ENCODE results near the gene CCDC148.
"Not testable (repeated sequence)": the region's sequence is repeated elsewhere in the genome, so short reads cannot be mapped to it uniquely, and the experiment has no call there.

Gene CCDC148

DNA sequence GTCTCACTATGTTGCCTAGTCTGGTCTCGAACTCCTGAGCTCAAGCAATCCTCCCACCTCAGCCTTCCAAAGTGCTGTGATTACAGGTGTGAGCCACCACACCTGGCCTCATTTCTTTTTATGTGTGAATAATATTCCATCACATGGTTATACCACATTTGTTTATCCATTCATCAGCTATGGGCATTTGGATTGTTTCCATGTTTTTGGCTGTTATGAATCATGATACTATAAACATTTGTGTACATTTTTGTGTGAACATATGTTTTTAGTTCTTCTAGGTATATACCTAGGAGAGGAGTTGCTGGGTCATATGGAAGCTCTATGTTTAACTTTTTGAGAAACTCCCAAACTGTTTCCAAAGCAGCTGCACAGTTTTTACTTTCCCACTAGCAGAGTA, 24.6 kb upstream of the CCDC148 start:
- DNase-seq: no peak

DNA sequence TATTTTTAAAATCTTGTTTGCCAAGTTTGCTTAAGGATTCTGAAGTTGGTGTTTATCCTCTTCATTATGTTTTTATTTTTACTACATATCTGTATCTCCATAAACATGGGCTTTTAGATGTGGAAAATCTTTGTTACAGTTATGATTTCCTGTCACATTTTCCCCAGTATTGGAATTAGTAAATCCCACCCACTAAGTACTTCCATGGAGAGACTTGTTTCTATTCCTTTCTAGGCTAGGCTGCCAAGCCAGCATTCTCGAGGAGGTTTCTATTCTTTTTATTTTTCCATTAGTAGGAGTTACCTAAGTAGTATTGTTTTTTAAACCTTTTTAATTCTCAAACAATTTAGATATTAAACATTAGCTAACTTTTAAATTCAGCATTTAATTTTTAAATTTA, 22.3 kb upstream of the CCDC148 start:
- no peak for DNase-seq

DNA sequence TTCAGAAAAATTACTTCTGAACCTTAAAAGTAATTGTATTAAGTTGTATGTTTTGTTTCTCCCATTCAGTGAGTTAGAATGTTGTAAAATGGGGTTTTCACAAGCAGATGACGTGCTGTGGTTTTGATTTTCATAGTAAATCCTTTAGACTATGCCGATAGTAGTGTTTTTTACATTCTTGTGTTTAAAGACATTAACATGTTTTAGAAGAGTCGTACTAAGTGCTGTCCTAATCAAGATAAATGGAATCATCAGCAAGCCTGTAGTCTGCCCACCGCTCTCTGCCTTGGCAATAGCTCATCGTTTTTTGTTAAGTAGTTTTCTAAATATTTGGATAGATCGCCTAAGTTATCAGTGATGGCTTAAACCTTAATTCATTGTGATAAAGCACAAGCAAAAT, 21.7 kb upstream of the CCDC148 start:
- DNase-seq: no peak

DNA sequence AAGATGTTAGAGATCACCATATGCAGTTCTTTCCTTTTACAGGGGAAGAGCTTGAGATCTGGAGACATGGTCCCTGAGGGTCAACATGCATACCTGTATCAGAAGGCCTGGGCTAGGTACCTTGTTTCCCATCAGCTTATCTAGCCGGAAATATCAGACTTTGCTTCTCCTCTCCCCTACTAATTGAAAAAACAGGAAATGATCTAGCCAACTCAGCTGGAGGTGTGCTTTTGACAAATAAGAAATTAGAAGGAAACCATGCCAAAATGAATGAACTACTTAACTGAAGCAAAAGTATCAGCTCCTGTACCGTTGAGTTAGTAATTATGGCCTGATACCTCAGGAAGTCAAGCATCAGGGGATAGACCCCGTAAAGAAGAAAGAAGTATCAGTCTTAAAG, 20.6 kb upstream of the CCDC148 start:
- DNase-seq: no peak

DNA sequence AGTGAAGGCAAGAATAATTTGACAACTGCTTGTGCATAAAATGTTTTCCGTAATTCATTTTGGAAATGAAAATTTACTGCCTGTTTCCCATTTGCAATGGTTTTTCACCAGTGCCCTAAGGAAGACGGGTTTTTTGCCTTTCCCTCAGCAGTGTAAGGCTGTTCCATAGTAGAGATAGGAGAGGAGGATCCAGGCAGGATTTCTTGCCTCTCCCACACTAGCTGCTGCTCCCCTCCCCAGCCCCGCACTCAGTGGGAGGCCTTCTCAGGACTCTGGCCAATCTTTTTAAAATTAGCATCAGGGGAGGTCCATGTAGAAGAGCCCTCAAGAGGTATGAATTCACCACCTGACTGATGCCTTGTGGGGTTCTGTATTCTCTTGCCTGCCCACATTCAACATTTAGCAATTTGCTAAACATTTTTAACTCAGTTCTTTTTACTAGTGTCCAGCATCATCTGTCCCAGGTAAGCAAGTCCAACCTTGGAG, 18.0 kb upstream of the CCDC148 start:
- DNase-seq: not testable (repeated sequence)

DNA sequence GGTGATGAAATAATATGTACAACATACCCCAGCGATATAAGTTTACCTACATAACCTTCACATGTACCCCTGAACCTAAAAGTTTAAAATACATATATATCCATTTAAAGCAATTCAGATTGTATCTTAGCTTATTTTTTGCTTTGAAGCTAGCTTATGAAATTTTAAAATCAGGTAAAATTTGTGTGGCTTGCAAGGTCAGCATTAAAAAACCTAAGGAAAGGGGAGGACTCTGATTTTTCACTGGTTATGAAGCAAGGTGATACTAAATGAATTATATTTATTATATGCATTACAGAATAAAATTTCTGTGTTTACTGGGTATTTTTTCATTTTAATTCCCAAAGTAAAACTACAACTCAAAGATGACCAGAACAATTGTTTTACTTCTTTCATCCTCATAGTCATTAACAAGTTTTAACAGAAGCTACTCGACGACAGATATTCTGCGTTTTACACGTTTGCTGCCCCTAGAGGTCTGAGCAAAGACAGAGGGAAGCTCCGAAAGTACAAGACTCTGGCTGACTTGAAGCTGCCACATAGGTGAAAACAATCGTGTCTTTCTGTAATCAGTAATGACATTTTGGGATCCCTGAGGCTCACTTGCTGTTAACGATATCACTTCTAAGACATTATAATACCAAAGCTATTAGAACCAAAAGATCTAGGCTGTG, 17.3 kb upstream of the CCDC148 start:
- no peak for DNase-seq

DNA sequence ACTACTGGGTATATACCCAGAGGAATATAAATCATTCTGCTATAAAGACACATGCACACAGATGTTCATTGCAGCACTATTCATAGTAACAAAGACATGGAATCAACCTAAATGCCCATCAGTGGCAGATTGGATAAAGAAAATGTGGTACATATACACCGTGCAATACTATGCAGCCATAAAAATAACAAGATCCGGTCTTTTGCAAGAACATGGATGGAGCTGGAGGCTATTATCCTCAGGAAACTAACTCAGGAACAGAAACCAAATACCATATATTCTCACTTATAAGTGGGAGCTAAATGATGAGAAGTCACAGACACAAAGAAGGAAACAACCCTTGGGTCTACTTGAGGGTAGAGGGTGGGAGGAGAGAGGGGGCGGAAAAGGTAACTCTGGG, 16.7 kb upstream of the CCDC148 start:
- not testable (repeated sequence) for DNase-seq

DNA sequence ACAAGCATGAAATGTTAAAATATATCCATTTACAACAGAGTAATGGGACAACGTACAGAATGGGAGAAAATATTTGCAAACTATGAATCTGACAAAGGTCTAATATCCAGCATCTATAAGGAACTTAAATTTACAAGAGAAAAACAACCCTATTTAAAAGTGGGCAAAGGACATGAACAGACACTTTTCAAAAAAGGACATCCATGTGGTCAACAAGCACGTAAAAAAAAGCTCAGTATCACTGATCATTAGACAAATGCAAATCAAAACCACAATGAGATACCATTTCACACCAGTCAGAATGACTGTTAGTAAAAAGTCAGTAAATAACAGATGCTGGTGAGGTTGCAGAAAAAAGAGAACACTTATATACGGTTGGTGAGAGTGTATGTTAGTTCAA, 16.3 kb upstream of the CCDC148 start:
- DNase-seq: not testable (repeated sequence)

DNA sequence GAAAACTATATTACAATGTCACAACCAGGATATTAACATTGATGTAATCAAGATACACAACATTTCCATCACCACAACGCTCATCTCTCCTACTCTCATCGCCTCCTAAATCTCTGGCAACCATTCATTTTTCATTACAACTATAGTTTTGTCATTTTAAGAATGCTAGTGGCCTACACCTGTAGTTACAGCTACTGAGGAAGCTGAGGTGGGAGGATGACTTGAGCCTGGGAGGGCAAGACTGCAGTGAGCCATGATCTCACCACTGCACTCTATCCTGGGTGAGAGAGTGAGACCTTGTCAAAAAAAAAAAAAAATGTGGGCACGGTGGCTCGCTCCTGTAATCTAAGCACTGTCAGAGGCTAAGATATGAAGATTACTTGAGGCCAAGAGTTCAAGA, 10.7 kb upstream of the CCDC148 start:
- no peak for DNase-seq

DNA sequence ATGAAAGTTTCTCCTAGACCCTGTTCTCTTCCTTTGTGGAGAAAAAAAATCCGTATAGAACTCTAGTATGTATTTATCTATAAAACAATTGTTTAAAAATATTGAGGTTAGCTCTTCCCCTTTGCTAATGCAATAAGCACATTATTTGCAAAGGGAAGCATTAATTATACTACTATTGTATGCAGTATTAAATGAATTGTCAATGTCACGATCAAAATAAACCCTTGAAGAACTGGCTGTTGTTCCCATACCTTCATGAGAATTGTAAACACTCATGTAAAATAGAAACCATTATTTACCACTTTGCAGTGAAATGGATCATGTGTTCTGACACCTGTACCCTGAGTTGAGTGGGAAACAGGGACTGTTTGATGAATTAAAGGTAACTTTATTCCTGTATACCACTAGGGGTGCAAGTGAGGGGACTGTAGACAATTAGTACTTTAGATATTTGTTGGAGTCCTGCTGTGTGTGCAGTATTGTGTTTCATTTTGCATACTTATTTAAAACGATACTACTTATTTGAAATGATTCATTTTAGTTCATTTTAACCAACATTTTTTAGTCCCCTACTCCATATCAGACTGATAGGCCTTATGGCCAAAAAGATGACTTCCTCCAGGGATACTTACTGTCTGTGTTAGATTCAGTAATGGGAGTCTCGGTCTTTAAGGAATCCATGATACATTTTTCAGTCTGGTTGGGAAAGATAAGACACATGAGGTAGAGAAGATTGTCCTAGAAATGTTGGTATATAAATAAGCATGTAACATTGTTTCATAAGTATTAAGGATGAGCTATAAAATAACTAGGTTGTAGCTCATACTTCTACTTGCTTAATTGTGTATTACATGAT, 8.1 kb upstream of the CCDC148 start:
- DNase-seq: no peak

DNA sequence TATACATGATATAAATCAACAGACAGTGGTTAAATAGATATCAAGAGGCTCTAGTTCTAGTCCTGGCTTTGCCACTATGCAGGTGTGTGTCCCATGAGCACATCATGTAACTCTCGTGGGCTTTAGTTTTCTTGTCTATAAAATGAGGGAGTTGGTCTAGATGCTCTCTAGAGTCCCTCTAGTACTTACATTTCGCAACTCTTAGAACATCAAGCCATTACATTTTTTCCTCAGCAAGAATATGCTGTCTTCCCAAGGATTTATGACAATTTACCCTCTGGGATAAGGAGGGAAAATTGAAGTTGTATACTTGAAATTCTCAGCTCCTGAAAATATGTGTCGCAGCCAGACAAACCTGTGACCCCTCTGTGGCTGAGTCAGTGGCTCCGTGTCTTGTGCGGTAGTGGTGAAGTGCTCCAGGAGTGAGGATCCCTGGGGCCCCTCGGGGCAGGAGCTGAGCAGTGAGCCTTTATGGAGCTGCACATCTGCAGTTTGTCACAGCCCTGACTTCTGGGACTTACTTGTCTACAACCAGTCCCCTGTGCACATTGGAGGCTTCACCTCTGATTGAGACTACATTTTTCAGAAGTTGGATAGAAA, 7.0 kb upstream of the CCDC148 start:
- no peak for DNase-seq

DNA sequence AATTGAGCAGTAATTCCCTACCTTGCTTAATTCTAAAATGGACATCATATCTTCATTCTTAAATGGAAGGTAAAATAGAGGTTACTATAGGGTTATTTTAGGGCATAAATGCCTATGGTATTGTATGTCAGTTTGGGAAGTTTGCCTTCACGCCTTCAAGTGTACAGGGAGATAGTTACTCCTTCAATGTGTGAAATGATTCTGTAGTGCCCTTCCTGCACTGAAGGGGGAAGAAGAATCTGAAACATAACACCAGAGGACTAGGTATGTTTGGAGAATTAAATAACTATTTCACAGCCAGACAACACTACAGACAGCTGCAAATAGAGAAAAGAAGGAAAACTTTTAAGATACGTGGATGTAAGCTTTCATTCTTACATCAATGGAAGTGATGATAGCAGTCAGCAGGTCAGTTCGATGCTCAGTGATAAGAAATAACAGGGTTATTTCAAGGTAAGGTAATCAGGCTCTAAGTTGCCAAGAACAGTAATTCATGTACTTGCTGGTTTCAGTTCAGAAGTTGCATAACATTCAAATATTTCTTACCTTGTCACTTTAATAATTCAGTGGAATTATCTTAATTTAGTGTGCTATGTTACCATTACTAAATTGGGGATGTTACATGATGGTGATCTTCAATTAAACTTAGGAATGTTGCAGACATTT, 4.2 kb upstream of the CCDC148 start:
- no peak for DNase-seq

DNA sequence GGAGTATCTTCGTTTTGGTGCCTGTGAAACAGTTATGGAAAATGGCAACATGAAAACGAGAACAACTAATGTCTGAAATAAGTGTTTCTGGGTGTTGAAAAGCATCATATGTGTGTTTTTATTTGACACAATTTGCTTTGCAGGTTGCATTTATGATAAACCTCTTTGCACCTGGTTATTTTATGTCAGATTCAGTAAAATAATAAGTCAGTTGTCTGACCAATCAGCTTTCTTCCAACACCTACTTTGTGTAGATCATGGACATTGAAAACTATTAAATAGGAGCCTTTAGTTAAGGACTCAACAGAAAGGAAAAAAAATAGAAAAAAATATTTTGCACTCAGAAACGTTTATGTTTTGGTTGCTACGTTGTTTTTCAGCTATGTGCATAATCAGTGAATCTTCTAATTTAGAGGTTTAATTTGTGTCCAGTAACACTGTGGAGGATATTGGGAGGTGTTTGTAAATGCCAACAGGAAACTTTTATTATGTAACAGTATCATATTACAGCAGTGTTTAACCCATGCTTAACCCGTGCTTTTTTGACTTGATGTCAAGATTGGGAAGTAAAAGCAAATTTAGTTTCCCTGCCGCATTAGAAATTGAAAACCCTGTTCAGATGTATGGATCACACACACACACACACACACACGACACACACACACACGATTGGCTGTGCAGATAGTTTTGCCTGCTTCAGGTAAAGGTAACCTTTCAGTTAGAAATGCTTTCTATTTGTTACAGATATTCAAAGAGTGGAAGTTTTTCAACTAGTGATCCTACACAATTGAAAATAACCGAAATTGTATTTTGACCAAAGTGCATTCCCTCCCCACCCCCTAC, 2.8 kb upstream of the CCDC148 start:
- no peak for DNase-seq

DNA sequence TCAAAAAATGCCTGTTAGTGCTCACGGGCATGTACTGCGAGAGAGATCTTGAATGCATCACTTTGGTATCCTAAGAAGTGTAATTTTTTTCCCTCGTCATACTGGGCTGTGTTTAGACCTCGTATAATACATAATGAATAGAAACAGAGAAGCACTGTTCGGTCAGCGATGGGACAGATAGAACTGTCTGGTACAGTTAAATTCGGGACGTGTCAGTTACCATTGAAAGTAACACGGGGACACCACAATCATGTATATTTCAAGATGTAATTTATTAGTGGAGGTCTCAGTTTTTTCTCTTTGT, 2.0 kb upstream of the CCDC148 start:
- DNase-seq: no peak

DNA sequence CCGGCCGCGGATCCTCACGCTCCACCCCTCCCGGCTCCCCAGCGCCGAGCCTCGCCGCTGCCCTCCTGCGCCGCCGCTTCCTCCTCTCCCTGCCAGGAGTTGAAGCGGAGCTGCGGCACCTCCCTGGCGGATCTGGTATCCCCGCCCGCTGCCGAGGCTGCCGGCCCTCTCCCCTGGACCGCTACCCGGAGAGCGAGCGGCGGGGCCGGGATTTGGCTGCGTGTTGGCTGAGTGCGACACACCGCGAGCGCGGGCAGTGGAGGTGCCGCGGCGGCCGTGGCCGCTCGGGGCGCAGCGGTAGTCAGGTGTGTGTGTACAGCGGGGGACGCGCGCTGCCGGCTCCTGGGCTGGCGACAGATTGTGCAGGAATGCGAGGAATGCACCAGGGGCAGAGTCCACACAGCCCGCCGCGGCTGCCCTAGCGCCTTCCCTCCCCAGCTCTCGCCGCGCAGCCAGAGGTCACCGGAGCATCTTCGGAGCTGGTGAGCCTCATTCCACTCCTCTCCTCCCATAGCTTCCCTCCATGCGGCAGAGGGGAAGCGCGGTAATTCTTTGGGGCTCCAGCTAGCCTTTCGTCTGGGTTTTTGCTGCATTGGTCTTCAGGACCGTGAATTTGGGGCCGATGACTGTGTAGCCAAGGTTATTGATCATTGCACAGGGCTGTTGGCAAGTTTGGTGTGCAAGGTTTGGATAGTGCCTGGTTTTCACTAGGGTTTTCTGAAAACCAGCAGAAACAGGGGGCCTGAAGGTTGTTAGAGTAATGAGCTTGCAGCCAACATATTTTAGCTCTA, 1.5 kb upstream of the CCDC148 start:
- DNase-seq: peak; percentile 43

DNA sequence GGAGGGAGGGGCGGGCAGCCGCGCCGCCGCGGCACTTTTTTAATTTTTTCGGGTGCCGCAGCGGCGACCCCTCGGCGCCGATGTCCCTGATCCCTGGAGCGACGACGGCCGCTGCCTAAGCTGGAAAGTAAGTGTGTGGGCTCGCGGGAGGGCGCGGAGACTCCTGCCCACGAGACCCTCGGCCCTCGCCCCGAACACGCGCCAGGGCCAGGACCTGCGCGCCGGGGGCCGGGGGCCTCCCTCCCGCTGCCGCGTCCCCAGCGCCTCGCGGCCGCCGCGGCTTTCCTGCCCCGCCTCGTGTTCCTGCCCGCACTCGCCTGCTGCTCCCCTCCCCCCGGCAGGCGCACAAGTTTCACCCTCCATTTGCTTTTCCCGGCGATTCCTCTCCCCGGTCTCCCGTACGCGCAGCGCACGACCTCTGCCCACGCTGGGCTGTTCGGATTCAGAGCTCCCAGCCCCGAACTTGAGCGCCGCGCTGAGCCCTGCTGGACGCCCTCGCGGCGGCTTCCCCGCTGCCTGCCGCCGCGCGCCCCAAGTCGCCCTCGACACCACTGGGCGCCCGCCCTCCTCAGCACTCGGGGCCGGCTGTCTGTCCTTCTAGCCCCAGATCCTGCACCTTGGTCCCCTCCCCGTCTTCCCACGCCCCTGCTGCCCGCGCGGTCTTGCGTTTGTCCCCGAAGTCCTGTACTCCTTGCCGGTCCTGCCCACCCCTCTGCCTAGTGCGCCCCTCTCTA, 706 bp upstream of the CCDC148 start:
- DNase-seq: peak; percentile 27

DNA sequence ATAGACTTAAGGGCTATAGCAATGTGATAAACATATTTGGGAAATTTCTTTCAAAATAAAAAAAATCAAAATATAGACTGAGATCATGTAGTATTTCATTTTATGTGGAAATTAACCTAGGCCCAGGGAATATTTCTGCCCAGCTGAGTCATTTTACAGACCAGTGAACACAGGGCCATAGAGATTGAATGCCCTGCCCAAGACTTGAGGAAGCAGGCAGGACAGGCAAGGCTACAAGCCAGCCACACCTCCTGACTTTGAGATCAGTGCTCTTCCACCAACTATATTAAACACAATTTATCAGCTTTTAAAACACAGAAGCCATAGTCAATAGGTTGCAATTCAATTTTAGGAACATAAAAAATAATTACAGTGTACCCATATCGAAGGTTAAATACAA, 12.9 kb downstream of the CCDC148 start:
- no peak for DNase-seq

DNA sequence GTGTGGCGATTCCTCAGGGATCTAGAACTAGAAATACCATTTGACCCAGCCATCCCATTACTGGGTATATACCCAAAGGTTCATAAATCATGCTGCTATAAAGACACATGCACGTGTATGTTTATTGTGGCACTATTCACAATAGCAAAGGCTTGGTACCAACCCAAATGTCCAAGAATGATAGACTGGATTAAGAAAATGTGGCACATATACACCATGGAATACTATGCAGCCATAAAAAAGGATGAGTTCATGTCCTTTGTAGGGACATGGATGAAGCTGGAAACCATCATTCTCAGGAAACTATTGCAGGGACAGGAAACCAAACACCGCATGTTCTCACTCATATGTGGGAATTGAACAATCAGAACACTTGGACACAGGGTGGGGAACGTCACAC, 17.5 kb downstream of the CCDC148 start:
- not testable (repeated sequence) for DNase-seq

DNA sequence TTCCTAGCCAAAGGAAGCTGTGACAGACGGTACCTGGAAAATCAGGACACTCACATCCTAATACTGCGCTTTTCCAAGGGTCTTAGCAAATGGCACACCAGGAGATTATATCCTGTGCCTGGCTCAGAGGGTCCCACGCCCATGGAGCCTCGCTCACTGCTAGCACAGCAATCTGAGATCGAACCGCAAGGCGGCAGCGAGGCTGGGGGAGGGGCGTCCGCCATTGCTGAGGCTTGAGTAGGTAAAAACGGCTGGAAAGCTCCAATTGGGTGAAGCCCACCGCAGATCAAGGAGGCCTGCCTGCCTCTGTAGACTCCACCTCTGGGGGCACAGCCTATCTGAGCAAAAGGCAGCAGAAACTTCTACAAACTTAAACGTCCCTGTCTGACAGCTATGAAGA, 22.8 kb downstream of the CCDC148 start:
- DNase-seq: not testable (repeated sequence)

DNA sequence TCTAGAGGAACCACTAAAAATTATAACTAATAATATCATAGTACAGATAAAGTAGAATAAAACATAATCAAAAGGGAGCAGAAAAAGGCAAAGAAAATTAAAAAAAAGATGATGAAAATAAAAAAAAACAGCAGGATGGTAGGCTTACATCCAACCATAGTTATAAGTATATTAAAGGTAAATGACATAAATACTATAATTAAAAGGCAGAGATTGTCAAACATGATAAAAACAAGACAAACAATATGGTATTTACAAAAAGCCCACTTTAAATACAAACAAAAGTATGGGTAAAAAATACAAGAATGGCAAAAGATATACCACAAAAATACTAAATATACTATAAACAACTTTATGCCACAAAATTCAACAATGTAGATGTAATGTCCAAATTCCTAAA, 24.4 kb downstream of the CCDC148 start:
- no peak for DNase-seq

DNA sequence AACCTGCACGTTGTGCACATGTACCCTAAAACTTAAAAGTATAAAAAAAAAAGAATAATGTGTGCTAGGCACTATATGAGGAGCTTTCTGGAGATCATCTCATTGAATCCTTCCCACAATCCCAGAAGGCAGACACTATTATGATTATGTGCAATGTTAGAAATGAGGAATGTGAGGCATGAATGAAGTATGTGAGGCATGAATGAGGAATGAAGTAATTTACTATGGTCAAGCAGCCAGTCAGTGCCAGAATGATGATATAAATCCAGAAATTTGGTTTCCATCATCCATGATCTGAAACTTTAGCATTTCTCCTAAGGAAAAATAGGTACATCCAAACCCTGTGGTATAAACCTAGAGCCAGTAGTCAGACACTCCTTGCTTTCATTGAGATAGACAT, 42.0 kb downstream of the CCDC148 start:
- DNase-seq: no peak
